ENCODE measurements around the gene TGOLN2.
"Not testable (repeated sequence)": the region's sequence is repeated elsewhere in the genome, so short reads cannot be mapped to it uniquely, and the experiment has no call there.

TGOLN2 gene

GRCh38 chr2:85327822-85328617, at the start of gene TGOLN2:
Gene TGOLN2, minus strand, starts transcription at chr2:85327989. Its CDS starts 27 bp downstream, at chr2:85327962.
- DNase-seq (ENCODE audit: extremely low spot score, insufficient read length, low read depth) (peak; percentile 97), FAIRE-seq (peak; percentile 79)

GRCh38 chr2:85377083-85377482, 49.3 kb upstream of the TGOLN2 start:
- FAIRE-seq (no peak), DNase-seq (ENCODE audit: extremely low spot score, insufficient read length, low read depth) (no peak)

GRCh38 chr2:85376291-85377065, 48.7 kb upstream of the TGOLN2 start:
- DNase-seq (ENCODE audit: extremely low spot score, insufficient read length, low read depth) (no peak), FAIRE-seq (no peak)

- DNase-seq (ENCODE audit: extremely low spot score, insufficient read length, low read depth), result no peak
- no peak for FAIRE-seq
Observed at GRCh38 chr2:85371045-85371444, 43.3 kb upstream of the TGOLN2 start.

- FAIRE-seq, result no peak
- no peak for DNase-seq (ENCODE audit: extremely low spot score, insufficient read length, low read depth)
Observed at GRCh38 chr2:85369500-85369899, 41.7 kb upstream of the TGOLN2 start.

GRCh38 chr2:85368921-85369320, 41.1 kb upstream of the TGOLN2 start:
- FAIRE-seq, result no peak
- DNase-seq (ENCODE audit: extremely low spot score, insufficient read length, low read depth), result no peak

- no peak for DNase-seq (ENCODE audit: extremely low spot score, insufficient read length, low read depth)
- no peak for FAIRE-seq
Observed at GRCh38 chr2:85367180-85367579, 39.4 kb upstream of the TGOLN2 start.

GRCh38 chr2:85362653-85363387, 35.0 kb upstream of the TGOLN2 start:
- FAIRE-seq; DNase-seq (ENCODE audit: extremely low spot score, insufficient read length, low read depth): not testable (repeated sequence)

- FAIRE-seq (no peak), DNase-seq (ENCODE audit: extremely low spot score, insufficient read length, low read depth) (no peak)
Observed at GRCh38 chr2:85357736-85358135, 29.9 kb upstream of the TGOLN2 start.

GRCh38 chr2:85356186-85356585, 28.4 kb upstream of the TGOLN2 start:
- FAIRE-seq, result no peak
- DNase-seq (ENCODE audit: extremely low spot score, insufficient read length, low read depth), result no peak

GRCh38 chr2:85355521-85355920, 27.7 kb upstream of the TGOLN2 start:
- DNase-seq (ENCODE audit: extremely low spot score, insufficient read length, low read depth) (no peak), FAIRE-seq (no peak)

- no peak for DNase-seq (ENCODE audit: extremely low spot score, insufficient read length, low read depth)
- no peak for FAIRE-seq
Observed at GRCh38 chr2:85355073-85355410, 27.3 kb upstream of the TGOLN2 start.

GRCh38 chr2:85354286-85355072, 26.7 kb upstream of the TGOLN2 start, which contains the start of the genes ELMOD3 and RETSAT:
Gene ELMOD3, plus strand, starts transcription at chr2:85354769. Its CDS starts 2,430 bp downstream, at chr2:85357199.
Gene RETSAT, minus strand, starts transcription at chr2:85354528. Its CDS starts 21 bp downstream, at chr2:85354507.
- peak; percentile 98 for FAIRE-seq
- peak; percentile 95 for DNase-seq (ENCODE audit: extremely low spot score, insufficient read length, low read depth)

- no peak for FAIRE-seq
- no peak for DNase-seq (ENCODE audit: extremely low spot score, insufficient read length, low read depth)
Observed at GRCh38 chr2:85353876-85354285, 26.1 kb upstream of the TGOLN2 start.

- no peak for DNase-seq (ENCODE audit: extremely low spot score, insufficient read length, low read depth)
- no peak for FAIRE-seq
Observed at GRCh38 chr2:85347599-85347998, 19.8 kb upstream of the TGOLN2 start.

GRCh38 chr2:85344356-85344954, 16.7 kb upstream of the TGOLN2 start:
- FAIRE-seq, result no peak
- no peak for DNase-seq (ENCODE audit: extremely low spot score, insufficient read length, low read depth)

GRCh38 chr2:85343207-85343895, 15.6 kb upstream of the TGOLN2 start:
- DNase-seq (ENCODE audit: extremely low spot score, insufficient read length, low read depth); FAIRE-seq: not testable (repeated sequence)

- no peak for FAIRE-seq
Observed at GRCh38 chr2:85342156-85342555, 14.4 kb upstream of the TGOLN2 start.

More at GRCh38 chr2:85342156-85342555, 14.4 kb upstream of the TGOLN2 start:
- DNase-seq (ENCODE audit: extremely low spot score, insufficient read length, low read depth), result no peak
